ENCODE results near the gene DSG3. TPM values are rescaled to one million over a fixed set of nuclear protein-coding genes. Genes with fewer than 3 reads are reported as not detected.
A peak's percentile ranks its signal among the peaks of the same experiment; 100 is the strongest.

The DSG3 gene
- total and polyA plus RNA-seq, 2 donors (not counting 1 experiment from before 2014, with no cell fraction given) = 0.02 TPM; not detected in 1

GRCh38 chr18:31487246-31488015, 39.9 kb downstream of the DSG3 start:
- TF ChIP-seq EZH2 (IDR thresholded peaks at IDR 0.05; ENCODE audit: low read length, missing control alignments) (no peak), CTCF (conservative IDR thresholded peaks at IDR 0.05 in 1 of 2, IDR thresholded peaks at IDR 0.05 in 1 of 2; ENCODE audit: low read depth in 1 of 2, low read length in 2 of 2) (no peak)
- H3K36me3 ChIP-seq (ENCODE audit: control insufficient read depth, insufficient read depth, low read length) = no peaks in the 10 kb centered on the region
- no peaks in the 10 kb centered on the region for H3K27me3 ChIP-seq (ENCODE audit: control insufficient read depth, insufficient read depth, low read length)
- no peak overlapping the region for H3K4me2 ChIP-seq (ENCODE audit: extremely low read depth, insufficient read depth, low read length)
- H2AFZ ChIP-seq (ENCODE audit: low read length) = no peak overlapping the region
- peak; percentile 67 to 97 for DNase-seq (ENCODE audit: low read depth in 2 of 2)
- no peaks in the 10 kb centered on the region for H3K9me3 ChIP-seq (ENCODE audit: control insufficient read depth, insufficient read depth, low read depth, low read length)
- no peak overlapping the region for H3K4me3 ChIP-seq (replicated peaks in 1 of 4; ENCODE audit: control extremely low read depth in 1 of 4, insufficient read depth in 1 of 4, low read depth in 3 of 4, low read length in 4 of 4)
- no peaks in the 10 kb centered on the region for H3K79me2 ChIP-seq (ENCODE audit: control insufficient read depth, insufficient read depth, low read length)
- no peaks in the 10 kb centered on the region for H3K4me1 ChIP-seq (ENCODE audit: control insufficient read depth, extremely low read depth, insufficient read depth, low read length)
- H4K20me1 ChIP-seq (ENCODE audit: control insufficient read depth, extremely low read depth, insufficient read depth, low read length) = no peaks in the 10 kb centered on the region
- H3K9ac ChIP-seq (ENCODE audit: insufficient read depth, low read length) = no peak overlapping the region
- H3K27ac ChIP-seq (ENCODE audit: insufficient read depth, low read length) = no peak overlapping the region

- TF ChIP-seq EZH2 (IDR thresholded peaks at IDR 0.05; ENCODE audit: low read length, missing control alignments) = no peak
- TF ChIP-seq CTCF (conservative IDR thresholded peaks at IDR 0.05 in 1 of 2, IDR thresholded peaks at IDR 0.05 in 1 of 2; ENCODE audit: low read depth in 1 of 2, low read length in 2 of 2) = no peak
- Histone ChIP-seq H3K27ac (ENCODE audit: insufficient read depth, low read length) (no peak overlapping the region), H3K36me3 (ENCODE audit: control insufficient read depth, insufficient read depth, low read length) (no peaks in the 10 kb centered on the region), H3K27me3 (ENCODE audit: control insufficient read depth, insufficient read depth, low read length) (no peaks in the 10 kb centered on the region), H3K4me2 (ENCODE audit: extremely low read depth, insufficient read depth, low read length) (no peak overlapping the region), H3K9ac (ENCODE audit: insufficient read depth, low read length) (no peak overlapping the region), H3K79me2 (ENCODE audit: control insufficient read depth, insufficient read depth, low read length) (no peaks in the 10 kb centered on the region), H3K4me1 (ENCODE audit: control insufficient read depth, extremely low read depth, insufficient read depth, low read length) (no peaks in the 10 kb centered on the region), H2AFZ (ENCODE audit: low read length) (no peak overlapping the region), H3K4me3 (replicated peaks in 1 of 4; ENCODE audit: control extremely low read depth in 1 of 4, insufficient read depth in 1 of 4, low read depth in 3 of 4, low read length in 4 of 4) (no peak overlapping the region), H4K20me1 (ENCODE audit: control insufficient read depth, extremely low read depth, insufficient read depth, low read length) (no peaks in the 10 kb centered on the region), H3K9me3 (ENCODE audit: control insufficient read depth, insufficient read depth, low read depth, low read length) (no peaks in the 10 kb centered on the region)
- peak in 1 of 2 donors; percentile 61 for DNase-seq (ENCODE audit: low read depth in 2 of 2)
Measured at GRCh38 chr18:31489311-31489710, 41.8 kb downstream of the DSG3 start.

GRCh38 chr18:31490387-31490786, 42.8 kb downstream of the DSG3 start:
- Histone ChIP-seq H3K9me3 (ENCODE audit: control insufficient read depth, insufficient read depth, low read depth, low read length) (no peaks in the 10 kb centered on the region), H3K4me3 (replicated peaks in 1 of 4; ENCODE audit: control extremely low read depth in 1 of 4, insufficient read depth in 1 of 4, low read depth in 3 of 4, low read length in 4 of 4) (no peak overlapping the region), H3K27ac (ENCODE audit: insufficient read depth, low read length) (no peak overlapping the region), H3K27me3 (ENCODE audit: control insufficient read depth, insufficient read depth, low read length) (no peaks in the 10 kb centered on the region), H3K9ac (ENCODE audit: insufficient read depth, low read length) (no peak overlapping the region), H3K4me1 (ENCODE audit: control insufficient read depth, extremely low read depth, insufficient read depth, low read length) (no peaks in the 10 kb centered on the region), H4K20me1 (ENCODE audit: control insufficient read depth, extremely low read depth, insufficient read depth, low read length) (no peaks in the 10 kb centered on the region), H3K36me3 (ENCODE audit: control insufficient read depth, insufficient read depth, low read length) (no peaks in the 10 kb centered on the region), H3K4me2 (ENCODE audit: extremely low read depth, insufficient read depth, low read length) (no peak overlapping the region), H2AFZ (ENCODE audit: low read length) (no peak overlapping the region), H3K79me2 (ENCODE audit: control insufficient read depth, insufficient read depth, low read length) (no peaks in the 10 kb centered on the region)
- TF ChIP-seq CTCF (conservative IDR thresholded peaks at IDR 0.05 in 1 of 2, IDR thresholded peaks at IDR 0.05 in 1 of 2; ENCODE audit: low read depth in 1 of 2, low read length in 2 of 2) (no peak), EZH2 (IDR thresholded peaks at IDR 0.05; ENCODE audit: low read length, missing control alignments) (no peak)
- peak in 1 of 2 donors; percentile 59 for DNase-seq (ENCODE audit: low read depth in 2 of 2)
